SU-DHL-6 (cell line): ENCODE measurements around the gene TES.

Experiments used
- EZH2phosphoT487 ChIP-seq: fragments of 200-600 bp; sonication (generic), shearing (Covaris generic); conservative IDR thresholded peaks from 2 replicates; pipeline ENCODE4 v1.6.1; 2018; ENCODE audit warnings: mild to moderate bottlenecking, antibody characterized with exemption, low read length, moderate library complexity, mixed read lengths
- TF ChIP-seq, protein P1 (sequence below): fragments of 200-600 bp; sonication (generic); IDR thresholded peaks from one replicate; pipeline ENCODE4 v1.5.1; 2017; ENCODE audit warnings: antibody characterized with exemption, mild to moderate bottlenecking, low read length, moderate library complexity; ENCODE audit not compliant: insufficient read depth, poor library complexity, severe bottlenecking

DNA sequence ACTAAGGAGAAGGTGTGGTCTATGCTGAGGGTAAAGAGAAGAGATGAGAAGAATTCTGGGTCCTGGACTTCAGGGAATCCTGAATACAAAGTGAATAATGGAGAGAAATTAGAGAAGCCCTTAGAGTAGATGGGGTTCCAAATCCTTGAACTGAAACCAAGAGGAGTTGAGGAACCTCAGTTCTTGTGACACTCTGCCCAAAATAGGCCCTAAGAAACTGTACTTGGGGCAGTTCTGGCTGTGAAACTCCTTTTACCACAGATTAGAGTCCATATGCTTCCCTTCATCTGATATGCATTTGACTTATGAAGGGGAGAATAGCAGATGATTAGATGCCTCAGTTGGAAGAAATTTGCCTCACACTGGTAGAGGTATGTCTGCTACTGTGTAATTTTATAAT lies 19.0 kb downstream of the TES start:
- TF ChIP-seq, protein P1, sequence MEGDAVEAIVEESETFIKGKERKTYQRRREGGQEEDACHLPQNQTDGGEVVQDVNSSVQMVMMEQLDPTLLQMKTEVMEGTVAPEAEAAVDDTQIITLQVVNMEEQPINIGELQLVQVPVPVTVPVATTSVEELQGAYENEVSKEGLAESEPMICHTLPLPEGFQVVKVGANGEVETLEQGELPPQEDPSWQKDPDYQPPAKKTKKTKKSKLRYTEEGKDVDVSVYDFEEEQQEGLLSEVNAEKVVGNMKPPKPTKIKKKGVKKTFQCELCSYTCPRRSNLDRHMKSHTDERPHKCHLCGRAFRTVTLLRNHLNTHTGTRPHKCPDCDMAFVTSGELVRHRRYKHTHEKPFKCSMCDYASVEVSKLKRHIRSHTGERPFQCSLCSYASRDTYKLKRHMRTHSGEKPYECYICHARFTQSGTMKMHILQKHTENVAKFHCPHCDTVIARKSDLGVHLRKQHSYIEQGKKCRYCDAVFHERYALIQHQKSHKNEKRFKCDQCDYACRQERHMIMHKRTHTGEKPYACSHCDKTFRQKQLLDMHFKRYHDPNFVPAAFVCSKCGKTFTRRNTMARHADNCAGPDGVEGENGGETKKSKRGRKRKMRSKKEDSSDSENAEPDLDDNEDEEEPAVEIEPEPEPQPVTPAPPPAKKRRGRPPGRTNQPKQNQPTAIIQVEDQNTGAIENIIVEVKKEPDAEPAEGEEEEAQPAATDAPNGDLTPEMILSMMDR = no peak
- no peak for TF ChIP-seq EZH2phosphoT487
